Left ventricle myocardium inferior (tissue), 1 donor: Measurements from ENCODE around the gene SCAF8. TPM values are rescaled to one million over a fixed set of nuclear protein-coding genes. Genes with fewer than 3 reads are reported as not detected.

Experiments
- DNase-seq: peaks from one replicate; pipeline ENCODE4 v3.0.0-alpha.2; 2020
- H3K27ac ChIP-seq: fragments of 200-600 bp; replicated peaks from 2 replicates; pipeline ENCODE4 v1.8.0; 2021
- H3K27me3 ChIP-seq: fragments of 200-600 bp; 2 replicates; pipeline ENCODE4 v1.8.0; 2021; ENCODE audit warnings: low read depth
- H3K36me3 ChIP-seq: fragments of 200-600 bp; 2 replicates; pipeline ENCODE4 v1.8.0; 2021
- H3K4me1 ChIP-seq: fragments of 200-600 bp; 2 replicates; pipeline ENCODE4 v1.8.0; 2021
- H3K4me3 ChIP-seq: fragments of 200-600 bp; 2 replicates; pipeline ENCODE4 v1.8.0; 2021; ENCODE audit warnings: mild to moderate bottlenecking, moderate library complexity
- H3K9me3 ChIP-seq: fragments of 200-600 bp; replicated peaks from 2 replicates; pipeline ENCODE4 v1.8.0; 2021
- CTCF ChIP-seq: fragments of 200-600 bp; IDR thresholded peaks from 2 replicates; pipeline ENCODE4 v1.8.0; 2021; ENCODE audit warnings: antibody characterized with exemption, mild to moderate bottlenecking, borderline replicate concordance
- intact Hi-C: fragments of 100-400 bp; cut with micrococcal nuclease; formaldehyde crosslinking; loops from one replicate; pipeline ENCODE4 v1.11.0; 2022
- total RNA-seq: library from RNA; stranded (reverse); fragmentation: NEBNext Ultra II Directional; extraction: Animal tissue kit (Norgen Biotek cat#: 25700); gene quantifications from one replicate; pipeline ENCODE4 v1.2.1, GENCODE V29; 2021
- donor health status: DM: no; HTN: yes; CAD: no; lungs with severe emphysema.

SCAF8 gene
- total RNA-seq, 1 donor from 2014 or later = 54.2 TPM

- H3K36me3 ChIP-seq = peaks cover 100% of the 10 kb centered on the region
- no peaks in the 10 kb centered on the region for H3K4me1 ChIP-seq
These were observed 83.0 kb downstream of the SCAF8 start for GRCh38 chr6:154815938-154816820.

GRCh38 chr6:154821099-154821498, 87.9 kb downstream of the SCAF8 start:
- Histone ChIP-seq H3K27ac (no peak overlapping the region), H3K4me3 (no peak overlapping the region)

More at GRCh38 chr6:154815938-154816820, 83.0 kb downstream of the SCAF8 start:
- Histone ChIP-seq H3K27me3 (no peaks in the 10 kb centered on the region), H3K4me3 (no peak overlapping the region), H3K9me3 (no peaks in the 10 kb centered on the region), H3K27ac (no peak overlapping the region)
- TF ChIP-seq CTCF = no peak
- DNase-seq = no peak
- intact Hi-C loops = no loop called here

GRCh38 chr6:154821638-154822037, 88.4 kb downstream of the SCAF8 start:
- Histone ChIP-seq H3K4me1 (peaks cover 32% of the 10 kb centered on the region), H3K27ac (no peak overlapping the region)

More at GRCh38 chr6:154821099-154821498, 87.9 kb downstream of the SCAF8 start:
- DNase-seq = no peak
- TF ChIP-seq CTCF = no peak
- intact Hi-C loops = no loop called here
- peaks cover 77% of the 10 kb centered on the region for H3K36me3 ChIP-seq
- H3K9me3 ChIP-seq = no peaks in the 10 kb centered on the region
- H3K4me1 ChIP-seq = peaks cover 32% of the 10 kb centered on the region
- no peaks in the 10 kb centered on the region for H3K27me3 ChIP-seq

GRCh38 chr6:154822947-154823558, 89.8 kb downstream of the SCAF8 start:
- no peaks in the 10 kb centered on the region for H3K27me3 ChIP-seq
- TF ChIP-seq CTCF = no peak
- no peaks in the 10 kb centered on the region for H3K9me3 ChIP-seq
- peak overlapping the region; percentile 61 for H3K27ac ChIP-seq
- H3K36me3 ChIP-seq = peaks cover 70% of the 10 kb centered on the region
- no peak for DNase-seq
- H3K4me3 ChIP-seq = no peak overlapping the region
- H3K4me1 ChIP-seq = peaks cover 32% of the 10 kb centered on the region
- intact Hi-C loops = no loop called here

More at GRCh38 chr6:154821638-154822037, 88.4 kb downstream of the SCAF8 start:
- intact Hi-C loops = no loop called here
- H3K27me3 ChIP-seq = no peaks in the 10 kb centered on the region
- no peak overlapping the region for H3K4me3 ChIP-seq
- peaks cover 72% of the 10 kb centered on the region for H3K36me3 ChIP-seq
- DNase-seq = no peak
- TF ChIP-seq CTCF = no peak
- H3K9me3 ChIP-seq = no peaks in the 10 kb centered on the region

GRCh38 chr6:154824076-154824475, 90.9 kb downstream of the SCAF8 start:
- no peaks in the 10 kb centered on the region for H3K9me3 ChIP-seq
- H3K27me3 ChIP-seq = no peaks in the 10 kb centered on the region
- intact Hi-C loops = no loop called here
- TF ChIP-seq CTCF = no peak
- no peak for DNase-seq
- H3K36me3 ChIP-seq = peaks cover 69% of the 10 kb centered on the region
- H3K4me1 ChIP-seq = peaks cover 32% of the 10 kb centered on the region
- no peak overlapping the region for H3K4me3 ChIP-seq
- peak overlapping the region; percentile 61 for H3K27ac ChIP-seq
